ENCODE measurements around the gene ZNF627.

The ZNF627 gene

DNA sequence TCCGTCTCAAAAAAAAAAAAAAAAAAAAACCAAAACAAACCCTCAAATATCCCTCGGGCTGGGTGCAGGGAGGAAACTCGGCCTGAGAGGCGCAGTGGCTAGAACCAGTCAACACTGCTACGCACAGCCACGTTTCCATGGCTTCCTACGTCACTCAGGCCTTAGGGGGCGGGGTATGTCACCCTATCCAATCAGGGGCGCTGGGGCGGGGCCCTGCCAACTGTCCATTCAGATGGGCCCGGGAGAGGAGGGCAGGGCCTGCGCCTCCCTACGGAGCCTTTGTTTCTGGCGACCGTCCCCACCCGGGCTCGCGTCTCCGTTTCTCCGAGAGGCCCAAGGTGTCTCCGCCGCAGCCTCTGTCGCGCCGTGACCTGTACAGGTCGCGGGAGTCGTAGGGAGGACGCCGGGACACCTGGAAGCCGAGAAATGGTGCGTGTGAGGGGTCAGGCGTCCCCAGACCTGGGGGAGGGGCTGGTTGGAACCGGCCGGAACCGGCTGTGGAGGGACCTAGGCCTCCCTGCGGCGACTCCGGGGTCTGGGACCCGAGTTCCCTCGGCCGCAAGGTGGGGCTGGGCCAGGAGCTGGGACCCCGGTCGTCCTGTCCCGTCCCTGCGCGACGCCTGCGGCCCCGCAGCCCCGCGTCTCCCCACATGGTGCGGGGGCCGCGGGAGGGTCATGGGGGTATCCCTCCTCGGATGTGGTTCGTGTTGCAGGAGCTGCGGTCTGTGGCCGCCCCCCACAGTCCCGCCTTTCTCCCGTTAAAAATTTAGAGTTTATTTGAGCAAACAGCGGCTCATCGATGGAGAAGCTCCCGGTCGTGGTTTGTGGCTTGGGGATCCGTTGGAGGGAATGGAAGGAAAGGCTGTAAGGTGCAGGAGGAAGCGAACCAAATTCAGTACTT, at the start of gene ZNF627:
ZNF627 (plus strand) TSS at position 282 of the 901 bp plus-strand sequence; CDS start at position 427, 145 bp downstream.
- in situ Hi-C loops (cut with HindIII; ENCODE audit: low pct_ligation_motif_present, low sequenced_read_pairs), result no loop called here
- Histone ChIP-seq H3K4me3 (ENCODE audit: low read depth, low read length) (peak within 1 kb of the TSS; percentile 89), H3K27ac (peak within 1 kb of the TSS; percentile 98), H3K36me3 (replicated peaks) (peaks cover 5% of the 10 kb centered on the region), H3K27me3 (replicated peaks) (no peaks in the 10 kb centered on the region)
- TF ChIP-seq, protein P1, sequence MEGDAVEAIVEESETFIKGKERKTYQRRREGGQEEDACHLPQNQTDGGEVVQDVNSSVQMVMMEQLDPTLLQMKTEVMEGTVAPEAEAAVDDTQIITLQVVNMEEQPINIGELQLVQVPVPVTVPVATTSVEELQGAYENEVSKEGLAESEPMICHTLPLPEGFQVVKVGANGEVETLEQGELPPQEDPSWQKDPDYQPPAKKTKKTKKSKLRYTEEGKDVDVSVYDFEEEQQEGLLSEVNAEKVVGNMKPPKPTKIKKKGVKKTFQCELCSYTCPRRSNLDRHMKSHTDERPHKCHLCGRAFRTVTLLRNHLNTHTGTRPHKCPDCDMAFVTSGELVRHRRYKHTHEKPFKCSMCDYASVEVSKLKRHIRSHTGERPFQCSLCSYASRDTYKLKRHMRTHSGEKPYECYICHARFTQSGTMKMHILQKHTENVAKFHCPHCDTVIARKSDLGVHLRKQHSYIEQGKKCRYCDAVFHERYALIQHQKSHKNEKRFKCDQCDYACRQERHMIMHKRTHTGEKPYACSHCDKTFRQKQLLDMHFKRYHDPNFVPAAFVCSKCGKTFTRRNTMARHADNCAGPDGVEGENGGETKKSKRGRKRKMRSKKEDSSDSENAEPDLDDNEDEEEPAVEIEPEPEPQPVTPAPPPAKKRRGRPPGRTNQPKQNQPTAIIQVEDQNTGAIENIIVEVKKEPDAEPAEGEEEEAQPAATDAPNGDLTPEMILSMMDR (IDR thresholded peaks at IDR 0.05; ENCODE audit: low read depth, low read length, missing control alignments), result peak; percentile 38
- DNase-seq, result peak; percentile 99

DNA sequence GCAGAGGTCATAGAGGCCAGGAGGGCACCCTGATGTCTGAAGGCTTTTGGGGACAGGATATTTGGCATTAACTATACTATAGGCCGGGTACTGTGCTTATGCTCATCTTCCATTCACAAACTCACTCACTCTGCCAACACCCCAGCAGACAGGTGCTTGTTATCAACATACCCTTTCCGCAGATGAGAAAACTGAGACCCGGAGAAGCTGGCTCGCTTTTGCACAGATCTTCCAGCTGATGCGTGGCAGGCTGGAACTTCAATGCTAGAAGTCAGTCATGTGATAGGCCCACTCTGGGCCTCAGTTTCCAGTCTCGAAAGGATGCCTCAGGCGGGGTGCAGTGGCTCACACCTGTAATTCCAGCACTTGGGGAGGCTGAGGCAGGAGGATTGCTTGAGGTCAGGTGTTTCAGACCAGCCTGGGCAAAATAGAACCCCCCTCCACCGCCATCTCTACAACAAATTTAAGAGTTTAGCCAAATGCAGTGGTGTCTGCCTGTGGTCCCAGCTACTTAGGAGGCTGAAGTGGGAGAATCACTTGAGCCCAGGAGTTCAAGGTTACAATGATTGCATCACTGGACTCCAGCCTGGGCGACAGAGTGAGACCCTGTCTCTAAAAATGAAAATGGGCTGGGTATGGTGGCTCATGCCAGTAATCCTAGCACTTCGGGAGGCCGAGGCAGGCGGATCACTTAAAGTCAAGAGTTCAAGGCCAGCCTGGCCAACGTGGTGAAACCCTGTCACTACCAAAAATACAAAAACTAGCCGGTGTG, 49.2 kb upstream of the ZNF627 start:
- no peak for DNase-seq
- TF ChIP-seq, protein P1 (IDR thresholded peaks at IDR 0.05; ENCODE audit: low read depth, low read length, missing control alignments), result no peak
- Histone ChIP-seq H3K36me3 (replicated peaks) (peaks cover 14% of the 10 kb centered on the region), H3K4me3 (ENCODE audit: low read depth, low read length) (no peak overlapping the region), H3K27me3 (replicated peaks) (no peaks in the 10 kb centered on the region), H3K27ac (no peak overlapping the region)
- in situ Hi-C loops (cut with HindIII; ENCODE audit: low pct_ligation_motif_present, low sequenced_read_pairs), result no loop called here

GRCh38 chr19:11549386-11549953, 47.8 kb upstream of the ZNF627 start:
- no peak overlapping the region for H3K4me3 ChIP-seq (ENCODE audit: low read depth, low read length)
- in situ Hi-C loops (cut with HindIII; ENCODE audit: low pct_ligation_motif_present, low sequenced_read_pairs), result no loop called here
- peaks cover 27% of the 10 kb centered on the region for H3K36me3 ChIP-seq (replicated peaks)
- no peak overlapping the region for H3K27ac ChIP-seq
- TF ChIP-seq, protein P1 (IDR thresholded peaks at IDR 0.05; ENCODE audit: low read depth, low read length, missing control alignments), result no peak
- H3K27me3 ChIP-seq (replicated peaks), result no peaks in the 10 kb centered on the region
- DNase-seq, result no peak

DNA sequence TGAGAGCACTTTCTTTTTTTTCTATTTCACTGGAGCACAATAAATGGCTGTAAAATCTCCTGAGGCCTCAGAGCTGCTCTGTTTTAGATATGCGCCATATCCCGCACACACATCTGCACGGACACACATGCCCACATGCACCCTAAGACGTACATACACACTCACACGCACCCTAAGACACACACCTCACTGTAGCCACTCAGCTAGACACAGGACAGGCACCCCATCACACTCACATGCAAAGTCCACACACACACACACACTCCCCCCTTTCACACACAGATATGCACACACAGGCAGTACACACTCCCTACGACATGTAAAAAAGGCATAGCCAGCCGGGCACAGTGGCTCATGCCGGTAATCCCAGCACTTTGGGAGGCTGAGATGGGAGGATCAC, 47.0 kb upstream of the ZNF627 start:
- TF ChIP-seq, protein P1 (IDR thresholded peaks at IDR 0.05; ENCODE audit: low read depth, low read length, missing control alignments), result no peak
- H3K36me3 ChIP-seq (replicated peaks), result peaks cover 28% of the 10 kb centered on the region
- no peaks in the 10 kb centered on the region for H3K27me3 ChIP-seq (replicated peaks)
- in situ Hi-C loops (cut with HindIII; ENCODE audit: low pct_ligation_motif_present, low sequenced_read_pairs), result no loop called here
- no peak for DNase-seq
- no peak overlapping the region for H3K27ac ChIP-seq
- H3K4me3 ChIP-seq (ENCODE audit: low read depth, low read length), result no peak overlapping the region

DNA sequence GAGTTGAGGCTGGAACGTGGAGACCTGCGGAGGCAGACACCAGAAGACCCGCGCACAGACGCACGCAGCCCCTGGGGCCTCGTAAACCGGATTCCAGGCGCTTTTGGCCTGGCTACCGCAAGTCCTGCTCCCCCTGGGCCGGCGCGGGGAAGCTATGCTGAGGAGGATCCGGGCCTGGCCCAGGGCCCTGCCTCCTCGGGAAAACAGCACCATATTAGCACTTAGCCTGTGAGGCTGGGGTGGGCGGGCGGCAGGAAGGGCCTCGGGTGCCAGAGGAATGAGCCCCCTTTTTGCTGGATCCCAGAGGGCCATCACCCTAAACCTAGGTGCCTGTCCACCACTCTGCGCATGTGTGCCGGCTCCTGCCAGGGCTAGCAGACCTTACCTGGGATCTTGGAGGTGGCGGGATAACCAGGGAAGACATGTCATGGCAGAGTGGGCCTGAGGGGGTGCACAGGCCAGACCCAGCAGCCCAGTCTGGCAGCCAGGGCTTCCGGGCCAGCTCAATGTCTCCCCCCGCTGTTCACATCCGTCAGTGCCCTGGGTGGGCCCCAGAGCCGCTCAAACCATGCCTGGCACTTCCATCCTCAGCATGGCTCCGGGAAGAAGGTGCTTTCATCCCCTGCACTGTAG, 45.6 kb upstream of the ZNF627 start:
- no peak overlapping the region for H3K27ac ChIP-seq
- no peak for DNase-seq
- no peak overlapping the region for H3K4me3 ChIP-seq (ENCODE audit: low read depth, low read length)
- TF ChIP-seq, protein P1 (IDR thresholded peaks at IDR 0.05; ENCODE audit: low read depth, low read length, missing control alignments), result peak; percentile 67
- H3K36me3 ChIP-seq (replicated peaks), result peaks cover 34% of the 10 kb centered on the region
- in situ Hi-C loops (cut with HindIII; ENCODE audit: low pct_ligation_motif_present, low sequenced_read_pairs), result no loop called here
- H3K27me3 ChIP-seq (replicated peaks), result no peaks in the 10 kb centered on the region

All from brain microvascular endothelial cell (primary cell).